ENCODE data around the gene SND1.
"Not testable (repeated sequence)": the region's sequence is repeated elsewhere in the genome, so short reads cannot be mapped to it uniquely, and the experiment has no call there.

Gene SND1

DNA sequence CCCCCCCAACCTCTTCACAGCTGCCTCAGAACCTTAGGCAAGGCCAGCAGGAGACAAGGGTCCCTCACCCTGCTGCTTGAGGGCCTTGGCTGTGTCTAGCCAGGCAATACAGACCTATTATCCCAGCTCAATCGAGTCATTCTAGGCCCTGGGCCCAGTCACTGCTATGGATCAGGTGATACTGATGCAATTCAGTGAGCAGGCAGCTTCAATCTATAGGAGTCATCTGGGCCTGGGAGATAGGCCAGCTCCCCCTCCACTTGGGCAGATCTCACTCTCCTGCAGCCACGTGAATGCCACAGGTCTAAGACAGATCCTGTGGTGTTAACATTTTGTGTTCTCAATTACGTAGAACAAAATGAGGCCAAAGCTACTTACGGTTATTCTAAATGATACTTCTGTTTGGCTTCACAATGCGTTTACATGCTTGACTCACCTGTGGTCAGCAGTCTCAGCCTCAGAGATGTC is 447.2 kb downstream of the SND1 start:
- Histone ChIP-seq H3K4me1 (ENCODE audit: control insufficient read depth, insufficient read depth, low read length) (peaks cover 7% of the 10 kb centered on the region), H3K9me3 (replicated peaks; ENCODE audit: low read length) (no peaks in the 10 kb centered on the region), H3K9ac (ENCODE audit: low read depth, low read length) (no peak overlapping the region), H3K4me3 (ENCODE audit: low read length) (no peak overlapping the region), H3K4me2 (ENCODE audit: low read length) (no peak overlapping the region), H3K36me3 (ENCODE audit: insufficient read depth, low read length) (peaks cover 10% of the 10 kb centered on the region), H3K27me3 (ENCODE audit: control insufficient read depth, insufficient read depth, low read length) (peaks cover 11% of the 10 kb centered on the region)

GRCh38 chr7:128100225-128100948 is 448.4 kb downstream of the SND1 start:
- no peak overlapping the region for H3K9ac ChIP-seq (ENCODE audit: low read depth, low read length)
- H3K4me1 ChIP-seq (ENCODE audit: control insufficient read depth, insufficient read depth, low read length) = peaks cover 7% of the 10 kb centered on the region
- H3K36me3 ChIP-seq (ENCODE audit: insufficient read depth, low read length) = peaks cover 4% of the 10 kb centered on the region
- H3K27me3 ChIP-seq (ENCODE audit: control insufficient read depth, insufficient read depth, low read length) = peaks cover 18% of the 10 kb centered on the region
- H3K4me2 ChIP-seq (ENCODE audit: low read length) = no peak overlapping the region
- H3K4me3 ChIP-seq (ENCODE audit: low read length) = no peak overlapping the region
- no peaks in the 10 kb centered on the region for H3K9me3 ChIP-seq (replicated peaks; ENCODE audit: low read length)

- Histone ChIP-seq H3K4me3 (ENCODE audit: low read length) (no peak overlapping the region), H3K4me1 (ENCODE audit: control insufficient read depth, insufficient read depth, low read length) (peaks cover 7% of the 10 kb centered on the region), H3K9ac (ENCODE audit: low read depth, low read length) (no peak overlapping the region), H3K9me3 (replicated peaks; ENCODE audit: low read length) (no peaks in the 10 kb centered on the region), H3K36me3 (ENCODE audit: insufficient read depth, low read length) (peaks cover 4% of the 10 kb centered on the region), H3K4me2 (ENCODE audit: low read length) (no peak overlapping the region), H3K27me3 (ENCODE audit: control insufficient read depth, insufficient read depth, low read length) (peaks cover 26% of the 10 kb centered on the region)
These were observed 449.1 kb downstream of the SND1 start for GRCh38 chr7:128100949-128101713.

GRCh38 chr7:128102490-128103291 is 450.7 kb downstream of the SND1 start:
- Histone ChIP-seq H3K9me3 (replicated peaks; ENCODE audit: low read length) (no peaks in the 10 kb centered on the region), H3K9ac (ENCODE audit: low read depth, low read length) (no peak overlapping the region), H3K27me3 (ENCODE audit: control insufficient read depth, insufficient read depth, low read length) (peaks cover 33% of the 10 kb centered on the region), H3K36me3 (ENCODE audit: insufficient read depth, low read length) (no peaks in the 10 kb centered on the region), H3K4me1 (ENCODE audit: control insufficient read depth, insufficient read depth, low read length) (peaks cover 7% of the 10 kb centered on the region), H3K4me2 (ENCODE audit: low read length) (no peak overlapping the region), H3K4me3 (ENCODE audit: low read length) (no peak overlapping the region)

GRCh38 chr7:128103498-128104107 is 451.6 kb downstream of the SND1 start:
- H3K36me3 ChIP-seq (ENCODE audit: insufficient read depth, low read length) = no peaks in the 10 kb centered on the region
- peak overlapping the region; percentile 69 for H3K4me2 ChIP-seq (ENCODE audit: low read length)
- H3K27me3 ChIP-seq (ENCODE audit: control insufficient read depth, insufficient read depth, low read length) = peaks cover 39% of the 10 kb centered on the region
- H3K4me1 ChIP-seq (ENCODE audit: control insufficient read depth, insufficient read depth, low read length) = peaks cover 7% of the 10 kb centered on the region
- no peaks in the 10 kb centered on the region for H3K9me3 ChIP-seq (replicated peaks; ENCODE audit: low read length)
- peak overlapping the region; percentile 1 for H3K9ac ChIP-seq (ENCODE audit: low read depth, low read length)
- H3K4me3 ChIP-seq (ENCODE audit: low read length) = peak overlapping the region; percentile 61

GRCh38 chr7:128104108-128104742 is 452.2 kb downstream of the SND1 start:
- Histone ChIP-seq H3K4me2 (ENCODE audit: low read length) (peak overlapping the region; percentile 69), H3K27me3 (ENCODE audit: control insufficient read depth, insufficient read depth, low read length) (peaks cover 45% of the 10 kb centered on the region), H3K9me3 (replicated peaks; ENCODE audit: low read length) (no peaks in the 10 kb centered on the region), H3K4me3 (ENCODE audit: low read length) (peak overlapping the region; percentile 61), H3K4me1 (ENCODE audit: control insufficient read depth, insufficient read depth, low read length) (peaks cover 7% of the 10 kb centered on the region), H3K9ac (ENCODE audit: low read depth, low read length) (peak overlapping the region; percentile 1), H3K36me3 (ENCODE audit: insufficient read depth, low read length) (no peaks in the 10 kb centered on the region)

DNA sequence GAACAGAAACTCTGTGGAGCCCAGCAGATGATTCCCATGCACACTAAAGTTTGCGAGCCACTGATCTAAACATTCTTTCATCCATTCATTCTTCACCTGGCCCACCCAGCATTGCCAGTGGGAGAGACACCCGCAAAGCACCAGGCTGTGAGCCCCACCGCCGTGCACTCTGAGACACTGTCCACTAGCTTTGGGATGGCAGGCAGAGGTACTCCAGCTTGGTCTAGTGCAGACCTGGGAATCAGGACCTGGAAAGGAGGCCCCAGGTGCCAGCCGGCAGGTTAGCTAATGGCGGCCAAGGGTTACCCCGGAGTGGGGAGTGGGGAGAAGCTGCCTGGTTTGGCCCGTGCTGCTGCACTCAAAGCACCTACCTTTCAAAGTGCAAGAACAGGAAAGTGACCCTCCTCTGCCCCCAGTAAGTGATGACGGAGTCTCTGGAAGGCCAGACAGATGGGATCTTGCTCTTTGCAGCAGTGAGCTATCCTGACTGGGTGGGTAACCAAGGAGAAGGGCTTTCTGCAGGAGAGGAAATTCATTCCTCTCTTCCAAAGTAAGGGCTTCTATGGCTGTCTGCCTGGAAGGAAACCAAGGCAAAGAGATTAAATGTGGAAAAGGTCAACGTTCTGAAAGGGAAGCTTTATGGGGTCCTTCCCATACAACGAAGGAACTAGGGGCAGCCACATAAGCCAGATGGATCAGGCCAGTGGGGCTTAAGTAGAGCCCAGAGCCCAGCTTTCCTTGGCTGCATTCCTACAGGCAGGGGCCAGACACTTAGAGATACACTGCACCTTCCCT is 453.4 kb downstream of the SND1 start:
- H3K4me2 ChIP-seq (ENCODE audit: low read length) = no peak overlapping the region
- peaks cover 7% of the 10 kb centered on the region for H3K4me1 ChIP-seq (ENCODE audit: control insufficient read depth, insufficient read depth, low read length)
- H3K9me3 ChIP-seq (replicated peaks; ENCODE audit: low read length) = no peaks in the 10 kb centered on the region
- no peak overlapping the region for H3K9ac ChIP-seq (ENCODE audit: low read depth, low read length)
- peaks cover 51% of the 10 kb centered on the region for H3K27me3 ChIP-seq (ENCODE audit: control insufficient read depth, insufficient read depth, low read length)
- H3K36me3 ChIP-seq (ENCODE audit: insufficient read depth, low read length) = no peaks in the 10 kb centered on the region
- no peak overlapping the region for H3K4me3 ChIP-seq (ENCODE audit: low read length)

- Histone ChIP-seq H3K4me3 (ENCODE audit: low read length) (no peak overlapping the region), H3K4me1 (ENCODE audit: control insufficient read depth, insufficient read depth, low read length) (peaks cover 7% of the 10 kb centered on the region), H3K4me2 (ENCODE audit: low read length) (no peak overlapping the region), H3K36me3 (ENCODE audit: insufficient read depth, low read length) (no peaks in the 10 kb centered on the region), H3K9ac (ENCODE audit: low read depth, low read length) (no peak overlapping the region), H3K9me3 (replicated peaks; ENCODE audit: low read length) (no peaks in the 10 kb centered on the region), H3K27me3 (ENCODE audit: control insufficient read depth, insufficient read depth, low read length) (peaks cover 58% of the 10 kb centered on the region)
These were observed 454.8 kb downstream of the SND1 start for GRCh38 chr7:128106821-128107220.

DNA sequence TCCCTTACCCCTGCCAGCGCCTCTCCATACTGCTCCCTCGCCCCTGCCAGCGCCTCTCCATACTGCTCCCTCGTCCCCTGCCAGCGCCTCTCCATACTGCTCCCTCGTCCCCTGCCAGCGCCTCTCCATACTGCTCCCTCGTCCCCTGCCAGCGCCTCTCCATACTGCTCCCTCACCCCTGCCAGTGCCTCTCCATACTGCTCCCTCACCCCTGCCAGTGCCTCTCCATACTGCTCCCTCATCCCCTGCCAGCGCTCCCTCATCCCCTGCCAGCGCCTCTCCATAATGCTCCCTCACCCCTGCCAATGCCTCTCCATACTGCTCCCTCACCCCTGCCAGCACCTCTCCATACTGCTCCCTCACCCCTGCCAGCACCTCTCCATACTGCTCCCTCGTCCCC is 455.5 kb downstream of the SND1 start:
- not testable (repeated sequence) for H3K4me1 ChIP-seq (ENCODE audit: control insufficient read depth, insufficient read depth, low read length)

DNA sequence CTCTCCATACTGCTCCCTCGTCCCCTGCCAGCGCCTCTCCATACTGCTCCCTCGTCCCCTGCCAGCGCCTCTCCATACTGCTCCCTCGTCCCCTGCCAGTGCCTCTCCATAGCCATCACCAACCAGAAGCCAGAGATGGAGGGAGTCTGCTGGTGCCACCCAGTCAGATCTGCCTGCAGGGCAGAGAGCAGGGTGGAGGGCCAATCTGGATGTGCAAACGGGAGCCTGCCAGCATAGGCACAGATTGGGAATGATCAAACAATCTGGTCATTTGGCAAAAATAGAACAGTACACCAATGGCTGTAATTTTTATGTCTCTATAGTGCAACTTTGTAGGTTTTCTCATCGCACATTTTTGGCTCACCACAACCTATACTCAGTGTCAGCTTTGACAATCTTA is 456.1 kb downstream of the SND1 start:
- no peaks in the 10 kb centered on the region for H3K36me3 ChIP-seq (ENCODE audit: insufficient read depth, low read length)
- no peak overlapping the region for H3K4me3 ChIP-seq (ENCODE audit: low read length)
- no peak overlapping the region for H3K9ac ChIP-seq (ENCODE audit: low read depth, low read length)
- H3K4me2 ChIP-seq (ENCODE audit: low read length) = no peak overlapping the region
- peaks cover 7% of the 10 kb centered on the region for H3K4me1 ChIP-seq (ENCODE audit: control insufficient read depth, insufficient read depth, low read length)
- peaks cover 66% of the 10 kb centered on the region for H3K27me3 ChIP-seq (ENCODE audit: control insufficient read depth, insufficient read depth, low read length)
- no peaks in the 10 kb centered on the region for H3K9me3 ChIP-seq (replicated peaks; ENCODE audit: low read length)

More for the DNA sequence above, 455.5 kb downstream of the SND1 start:
- not testable (repeated sequence) for H3K9me3 ChIP-seq (replicated peaks; ENCODE audit: low read length); H3K4me2 ChIP-seq (ENCODE audit: low read length); H3K9ac ChIP-seq (ENCODE audit: low read depth, low read length); H3K36me3 ChIP-seq (ENCODE audit: insufficient read depth, low read length); H3K4me3 ChIP-seq (ENCODE audit: low read length)
- H3K27me3 ChIP-seq (ENCODE audit: control insufficient read depth, insufficient read depth, low read length) = peaks cover 64% of the 10 kb centered on the region
